ENCODE data around the gene PHF2.

PHF2 gene

GRCh38 chr9:93693129-93693528 is 116.7 kb downstream of the PHF2 start:
- in situ Hi-C loops (cut with MboI; ENCODE audit: low sequenced_read_pairs): loop anchor here (25.0 kb wide), 1 partner anchor 269 kb away; the partner anchor contains the start of gene BARX1

DNA sequence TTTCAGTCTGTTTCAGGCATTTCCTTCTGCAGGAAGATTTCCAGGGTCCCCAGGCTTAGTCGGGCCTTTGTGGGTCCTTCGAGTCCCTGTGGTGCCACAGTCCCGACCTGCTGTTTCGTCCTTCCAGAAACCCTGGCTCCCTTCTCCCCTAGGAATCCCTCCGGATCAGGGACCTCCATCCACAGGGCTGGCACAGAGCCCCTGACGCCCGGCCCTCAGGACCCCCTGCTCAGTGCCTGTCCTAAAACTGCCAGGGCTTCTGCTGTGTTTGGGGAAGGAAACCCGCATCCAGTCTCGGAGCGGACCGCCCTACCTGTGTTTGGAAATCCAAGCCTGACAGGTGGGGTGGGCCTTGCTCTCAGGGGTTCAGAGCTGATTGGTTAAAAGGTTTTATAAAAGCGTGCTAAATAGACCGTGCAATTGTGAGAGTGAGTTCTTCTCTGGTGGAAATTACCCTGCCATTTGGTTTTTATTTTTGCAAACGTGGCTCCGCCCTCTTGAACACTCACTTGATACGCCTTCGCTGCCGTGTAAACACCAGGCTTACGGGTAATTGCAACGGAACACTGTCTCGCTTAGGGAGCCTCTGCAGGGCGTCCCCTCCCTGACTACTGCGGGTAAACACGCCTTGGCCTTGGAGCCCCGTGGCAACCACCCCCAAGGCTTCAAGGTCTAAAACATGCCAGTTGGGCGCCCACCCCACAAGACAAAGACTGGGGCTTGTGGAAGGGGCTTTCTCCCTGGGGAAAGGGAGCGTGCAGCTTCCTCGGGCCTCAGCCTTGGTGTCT is 121.2 kb downstream of the PHF2 start:
- in situ Hi-C loops (cut with MboI; ENCODE audit: low sequenced_read_pairs): loop anchor here (25.0 kb wide), 1 partner anchor 265 kb away; the partner anchor contains the start of gene BARX1

DNA sequence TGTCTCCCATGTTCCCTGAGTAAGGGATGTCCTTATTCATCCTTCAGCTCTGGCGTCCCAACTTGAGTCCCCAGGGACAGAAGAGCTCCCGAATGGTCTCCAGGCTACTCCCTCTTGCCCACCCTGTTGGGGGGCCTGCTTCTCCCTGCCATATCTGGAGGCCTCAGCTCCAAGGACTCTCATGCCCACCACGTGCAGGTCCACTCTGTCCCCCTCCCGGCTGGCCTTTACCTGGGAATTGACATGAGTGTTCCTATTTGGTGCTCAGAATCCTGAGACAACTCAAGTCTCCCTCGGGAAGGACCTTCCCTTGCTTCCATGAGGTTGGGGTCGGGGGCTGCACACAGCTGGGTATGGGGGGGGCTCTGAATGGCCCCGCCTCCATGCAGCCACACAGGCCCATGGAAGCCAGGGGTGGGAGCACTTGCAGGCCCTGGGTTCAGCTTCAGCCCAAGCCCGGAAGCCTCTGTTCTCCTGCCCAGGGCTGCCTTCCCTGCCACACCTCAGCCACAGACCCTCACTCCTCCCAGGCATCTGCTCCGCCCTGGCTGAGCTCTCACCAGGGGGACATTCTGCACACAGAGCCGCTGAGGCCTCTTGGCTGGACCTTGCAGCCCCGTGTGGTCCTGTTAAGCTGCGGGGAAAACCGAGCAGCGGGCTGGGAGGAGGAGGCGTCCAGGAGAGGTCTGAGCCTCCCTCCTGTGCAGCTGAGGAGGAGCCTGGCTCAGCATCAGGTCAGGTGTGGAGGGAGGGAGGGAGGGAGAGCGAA is 121.9 kb downstream of the PHF2 start:
- in situ Hi-C loops (cut with MboI; ENCODE audit: low sequenced_read_pairs): loop anchor here (25.0 kb wide), 1 partner anchor 264 kb away; the partner anchor contains the start of gene BARX1

- in situ Hi-C loops (cut with MboI; ENCODE audit: low sequenced_read_pairs): loop anchor here (25.0 kb wide), 1 partner anchor 263 kb away; the partner anchor contains the start of gene BARX1
Measured at GRCh38 chr9:93699650-93700049, 123.3 kb downstream of the PHF2 start.

- in situ Hi-C loops (cut with MboI; ENCODE audit: low sequenced_read_pairs): no loop called here
Measured at GRCh38 chr9:93701494-93702218, 125.3 kb downstream of the PHF2 start.

- in situ Hi-C loops (cut with MboI; ENCODE audit: low sequenced_read_pairs): no loop called here
Measured at GRCh38 chr9:93702261-93702660, 125.9 kb downstream of the PHF2 start.

DNA sequence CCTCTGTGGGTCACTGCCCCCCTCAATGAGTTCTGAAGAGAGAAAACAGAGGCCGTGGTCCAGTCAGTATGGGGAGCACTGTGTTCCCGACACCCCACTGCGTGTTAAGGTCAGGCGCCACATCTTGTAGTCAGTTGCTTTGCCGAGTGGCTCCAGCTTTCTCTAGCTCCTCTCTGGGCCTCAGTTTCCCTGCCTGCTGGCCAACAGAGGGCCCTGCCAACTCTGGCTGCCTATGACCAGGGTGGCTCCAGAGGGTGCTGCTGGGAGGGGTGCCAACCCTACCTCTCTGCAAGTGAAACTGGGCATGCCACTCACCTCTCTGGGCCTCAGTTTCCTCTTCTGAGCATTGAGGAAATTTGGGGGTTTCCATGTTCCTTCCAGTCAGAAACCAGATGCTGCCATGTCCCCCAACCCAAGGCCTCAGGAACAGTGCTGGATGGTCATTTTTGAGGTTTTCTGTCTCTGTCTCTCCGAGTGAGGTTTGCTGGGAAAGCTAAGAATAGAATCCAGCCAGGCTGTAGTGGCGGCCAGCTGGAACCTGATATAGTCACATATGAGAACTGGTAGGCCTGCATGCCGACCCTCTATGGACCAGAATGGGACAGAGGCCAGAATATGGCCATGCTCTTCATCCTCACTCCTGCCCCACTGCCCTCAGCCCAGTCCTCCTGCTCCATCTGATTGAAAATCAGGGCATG is 132.1 kb downstream of the PHF2 start:
- in situ Hi-C loops (cut with MboI; ENCODE audit: low sequenced_read_pairs): no loop called here

DNA sequence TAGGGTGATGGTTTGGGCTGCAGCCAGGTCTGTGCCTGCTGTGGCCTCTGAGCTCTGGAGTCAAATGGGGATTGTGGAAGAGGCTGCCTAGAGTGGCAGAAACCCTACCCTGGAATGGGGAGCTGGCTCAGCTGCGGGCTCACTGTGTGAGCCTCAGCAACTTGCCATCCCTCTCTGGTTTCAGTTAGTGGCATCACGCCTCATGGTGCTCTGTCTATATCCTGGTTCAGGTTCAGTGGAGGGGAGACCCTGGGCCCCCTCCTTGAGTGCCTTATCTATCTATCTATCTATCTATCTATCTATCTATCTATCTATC is 132.6 kb downstream of the PHF2 start:
- in situ Hi-C loops (cut with MboI; ENCODE audit: low sequenced_read_pairs): no loop called here

DNA sequence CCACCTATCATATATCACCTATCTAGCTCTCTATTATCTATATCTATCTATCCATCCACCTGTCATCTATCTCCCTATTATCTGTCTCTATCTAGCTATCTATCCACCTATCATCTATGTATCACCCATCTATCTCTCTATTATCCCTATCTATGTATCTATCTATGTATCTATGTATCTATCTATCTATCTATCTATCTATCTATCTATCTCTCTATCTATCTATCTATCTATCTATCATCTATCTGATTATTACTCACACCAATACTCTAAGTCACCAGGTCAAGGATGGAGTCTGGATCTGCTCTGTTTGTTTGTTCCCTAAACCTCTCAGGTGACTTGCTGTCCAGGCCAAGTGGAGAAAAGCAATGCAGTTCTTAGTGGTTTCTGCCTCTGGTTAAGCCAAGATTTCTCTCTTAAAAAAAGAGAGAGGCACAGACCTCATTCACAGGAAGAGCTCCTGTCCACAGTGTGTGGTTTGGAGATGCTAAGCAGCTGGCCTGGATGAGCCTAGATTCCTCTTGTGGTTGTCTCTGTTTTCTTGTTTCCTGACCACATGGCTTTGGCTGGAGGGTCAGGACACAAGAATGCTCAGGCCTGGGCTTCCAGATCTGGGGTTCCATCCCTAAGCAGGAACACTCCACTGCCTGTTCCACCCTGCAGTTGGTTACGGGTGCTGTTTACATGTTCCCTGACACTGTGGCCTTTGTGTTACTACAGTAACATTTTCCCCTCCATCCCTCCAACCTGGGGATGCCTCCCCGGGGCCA is 133.4 kb downstream of the PHF2 start:
- in situ Hi-C loops (cut with MboI; ENCODE audit: low sequenced_read_pairs): no loop called here

GRCh38 chr9:93710370-93710723 is 134.0 kb downstream of the PHF2 start:
- in situ Hi-C loops (cut with MboI; ENCODE audit: low sequenced_read_pairs): no loop called here

- in situ Hi-C loops (cut with MboI; ENCODE audit: low sequenced_read_pairs): no loop called here
Measured at GRCh38 chr9:93711002-93711401, 134.6 kb downstream of the PHF2 start.

GRCh38 chr9:93712896-93713295 is 136.5 kb downstream of the PHF2 start:
- in situ Hi-C loops (cut with MboI; ENCODE audit: low sequenced_read_pairs): no loop called here

DNA sequence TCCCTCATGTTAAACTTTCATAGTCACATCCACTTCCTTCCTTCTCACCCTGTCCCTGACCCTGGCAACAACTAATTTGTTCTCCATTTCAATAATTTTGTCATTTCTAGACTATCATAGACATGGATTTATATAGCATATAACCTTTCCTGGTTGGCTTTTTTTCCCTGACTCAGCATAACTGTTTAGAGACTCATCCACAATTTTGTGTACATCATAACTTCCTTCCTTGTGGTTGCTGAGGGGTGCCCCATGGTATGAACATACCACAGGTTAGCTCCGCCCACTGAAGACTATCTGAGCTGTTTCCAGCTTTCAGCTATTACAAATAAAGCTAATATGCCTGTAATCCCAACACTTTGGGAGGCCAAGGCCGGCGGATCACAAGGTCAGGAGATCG is 137.3 kb downstream of the PHF2 start:
- in situ Hi-C loops (cut with MboI; ENCODE audit: low sequenced_read_pairs): no loop called here

DNA sequence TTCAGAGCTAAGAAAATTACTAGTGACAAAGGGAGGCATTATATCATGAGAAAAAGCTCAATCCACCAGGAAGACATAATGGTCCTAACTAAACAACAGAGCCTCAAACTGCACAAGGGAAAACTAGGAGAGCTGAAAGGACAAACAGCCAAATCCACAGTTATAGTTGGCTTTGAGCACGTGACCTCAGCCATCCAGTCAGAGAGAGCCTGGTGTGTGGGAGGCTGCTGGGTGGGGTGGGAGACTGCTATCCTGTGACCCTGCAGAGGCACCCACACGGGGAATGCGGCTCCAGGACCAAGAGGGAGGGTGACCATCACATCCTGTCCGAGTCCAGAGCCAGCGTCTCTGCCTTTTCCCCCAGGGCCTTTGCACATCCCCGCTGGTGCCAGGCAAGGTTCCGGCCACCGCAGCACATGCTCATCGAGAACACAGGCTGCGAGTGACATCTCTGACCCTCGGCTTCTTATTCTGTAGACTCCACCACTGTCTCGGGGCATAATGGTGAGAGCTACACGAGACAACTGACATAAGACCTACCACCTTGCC is 145.1 kb downstream of the PHF2 start:
- in situ Hi-C loops (cut with MboI; ENCODE audit: low sequenced_read_pairs): no loop called here

GRCh38 chr9:93724852-93725251 is 148.5 kb downstream of the PHF2 start:
- in situ Hi-C loops (cut with MboI; ENCODE audit: low sequenced_read_pairs): no loop called here

DNA sequence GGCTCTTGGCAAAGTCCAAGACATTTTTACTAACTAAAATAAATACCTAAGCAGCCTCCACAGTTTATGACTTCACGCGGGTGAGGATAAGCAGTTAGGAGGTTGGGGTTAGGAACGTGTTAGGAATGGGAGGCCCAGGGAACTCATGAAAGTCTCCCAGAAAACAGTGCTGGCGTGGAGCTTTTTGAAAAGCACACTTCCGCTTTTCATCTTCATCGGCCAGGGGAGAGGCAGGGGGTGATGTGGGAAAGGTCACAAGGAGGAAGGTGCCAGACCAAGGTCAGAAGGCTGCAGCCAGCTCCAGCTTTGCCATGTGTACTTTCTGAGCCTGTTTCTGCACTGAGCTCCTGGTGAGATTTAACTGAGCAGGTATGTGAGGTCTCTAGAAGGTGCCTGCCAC is 149.0 kb downstream of the PHF2 start:
- in situ Hi-C loops (cut with MboI; ENCODE audit: low sequenced_read_pairs): no loop called here

DNA sequence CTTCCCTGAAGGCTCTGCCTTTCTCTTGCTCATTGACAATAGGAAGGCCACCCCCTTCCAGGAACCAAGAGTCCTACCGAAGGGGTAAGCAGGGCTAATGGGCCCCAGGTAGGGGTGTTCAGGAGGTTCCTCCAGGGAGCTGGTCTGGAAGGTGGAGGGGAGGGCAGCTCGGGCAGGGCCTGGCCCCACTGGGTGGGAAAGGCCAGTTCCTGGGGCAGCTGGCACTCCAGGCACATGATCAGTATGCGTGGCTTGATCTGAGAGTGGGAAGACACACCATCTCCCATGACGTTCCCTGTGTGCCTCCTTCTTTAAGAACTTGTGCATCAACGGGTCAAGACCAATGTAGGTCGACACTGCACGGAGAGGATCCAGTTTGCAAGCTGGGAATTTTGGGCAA is 149.8 kb downstream of the PHF2 start:
- in situ Hi-C loops (cut with MboI; ENCODE audit: low sequenced_read_pairs): no loop called here

Data from HL-60/S4 treated with retinoic acid at 250 ng/mL for 4 days and 3 days (cell line).